SKM-1 treated with dmso at 0.1 percent for 144 hours (cell line): ENCODE measurements around the gene GSTM4.
"Not testable (repeated sequence)": the region's sequence is repeated elsewhere in the genome, so short reads cannot be mapped to it uniquely, and the experiment has no call there.

ENCODE experiments used
- DNase-seq: peaks from one replicate; lab custom pipeline; 2025; ENCODE audit not compliant: unreplicated experiment; lab: John Stamatoyannopoulos, UW

The GSTM4 gene

GRCh38 chr1:109664671-109665070 lies 8.8 kb downstream of the GSTM4 start:
- DNase-seq: no peak

GRCh38 chr1:109667452-109668122 lies 11.7 kb downstream of the GSTM4 start, which contains the start of gene GSTM2:
Gene GSTM2, plus strand, starts transcription at chr1:109668057. Its CDS starts 59 bp downstream, at chr1:109668116.
- no peak for DNase-seq

GRCh38 chr1:109668123-109668775 lies 12.3 kb downstream of the GSTM4 start:
- DNase-seq: no peak

- DNase-seq: no peak
Observed at GRCh38 chr1:109669246-109669948, 13.5 kb downstream of the GSTM4 start.

- DNase-seq: not testable (repeated sequence)
Observed at GRCh38 chr1:109669949-109670302, 14.0 kb downstream of the GSTM4 start.

DNA sequence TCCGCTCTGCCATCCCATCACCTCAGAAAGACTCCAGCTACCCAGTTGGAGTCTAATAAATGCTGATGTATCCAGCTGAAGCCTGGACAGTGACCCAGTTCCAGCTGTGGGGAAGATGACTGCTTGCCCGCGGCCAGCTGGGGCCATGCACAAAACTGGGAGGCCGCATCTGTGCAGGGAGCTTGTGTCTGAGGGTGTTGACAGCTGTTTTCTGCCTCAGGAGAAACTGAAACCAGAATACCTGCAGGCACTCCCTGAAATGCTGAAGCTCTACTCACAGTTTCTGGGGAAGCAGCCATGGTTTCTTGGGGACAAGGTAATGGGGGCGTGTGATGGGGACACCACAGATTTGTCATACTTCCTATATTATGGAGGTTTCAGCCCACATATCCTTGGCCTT lies 15.2 kb downstream of the GSTM4 start:
- no peak for DNase-seq

DNA sequence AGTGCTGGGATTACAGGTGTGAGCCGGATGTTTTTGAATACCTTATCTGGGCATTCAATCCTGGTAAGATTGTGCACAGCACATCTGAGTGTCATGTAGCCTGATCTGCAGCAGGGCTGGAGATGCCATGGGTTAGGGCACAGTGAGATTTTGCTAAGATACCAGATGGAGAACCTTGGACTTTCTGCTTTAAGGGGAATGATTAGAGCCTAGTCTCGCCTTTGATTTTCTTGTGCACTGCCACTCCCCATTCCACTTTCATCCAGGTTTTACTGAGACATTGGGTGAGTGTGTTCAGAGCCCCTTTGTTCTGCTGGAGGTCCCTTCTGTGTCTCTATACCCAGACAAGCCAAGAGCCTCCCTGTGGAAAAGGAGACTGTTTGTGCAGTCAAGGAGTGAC lies 18.0 kb downstream of the GSTM4 start:
- not testable (repeated sequence) for DNase-seq

GRCh38 chr1:109676683-109677381 lies 20.9 kb downstream of the GSTM4 start:
- not testable (repeated sequence) for DNase-seq

DNA sequence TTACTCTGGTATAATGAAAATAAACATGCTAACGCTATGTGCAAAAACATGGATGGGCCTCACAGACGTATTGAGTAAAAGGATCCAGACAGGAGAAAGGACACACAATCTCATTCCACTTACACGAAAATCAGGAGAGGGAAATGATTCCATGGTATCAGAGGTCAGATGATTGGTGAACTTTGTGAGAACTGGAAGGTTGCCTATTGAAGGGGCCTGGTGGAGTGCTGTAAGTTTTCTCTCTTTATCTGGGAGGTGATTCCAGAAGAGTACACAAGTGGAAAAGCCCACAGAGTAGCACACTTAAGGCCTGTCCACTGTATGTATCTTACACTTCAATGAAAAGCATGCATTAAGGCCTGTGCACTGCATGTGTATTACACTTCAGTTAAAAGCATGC lies 21.6 kb downstream of the GSTM4 start:
- no peak for DNase-seq

DNA sequence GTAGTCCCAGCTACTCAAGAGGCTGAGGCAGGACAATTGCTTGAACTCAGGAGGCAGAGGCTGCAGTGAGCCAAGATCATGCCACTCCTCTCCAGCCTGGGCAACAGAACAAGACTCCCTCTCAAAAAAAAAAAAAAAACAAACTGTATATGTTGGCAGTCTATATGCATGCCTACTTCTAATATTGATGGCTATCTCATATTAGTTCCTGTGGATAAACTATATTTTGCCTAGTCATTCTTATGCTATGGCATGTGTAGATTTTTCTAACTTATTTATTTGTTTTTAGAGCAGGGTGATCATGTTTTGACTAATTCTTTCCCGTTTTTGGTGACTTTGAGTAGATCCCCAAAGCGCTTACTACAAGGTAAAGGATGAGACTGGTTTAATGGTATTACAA lies 22.7 kb downstream of the GSTM4 start:
- DNase-seq: not testable (repeated sequence)

DNA sequence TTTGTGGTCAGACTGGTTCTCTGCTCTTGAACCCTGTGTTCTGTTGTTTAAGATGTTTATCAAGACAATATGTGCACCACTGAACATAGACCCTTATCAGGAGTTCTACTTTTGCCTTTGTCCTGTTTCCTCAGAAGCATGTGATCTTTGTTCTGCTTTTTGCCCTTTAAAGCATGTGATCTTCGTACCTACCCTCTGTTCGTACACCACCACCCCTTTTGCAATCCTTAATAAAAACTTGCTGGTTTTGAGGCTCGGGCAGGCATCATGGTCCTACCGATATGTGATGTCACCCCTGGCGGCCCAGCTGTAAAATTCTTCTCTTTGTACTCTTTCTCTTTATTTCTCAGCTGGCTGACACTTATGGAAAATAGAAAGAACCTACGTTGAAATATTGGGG lies 28.9 kb downstream of the GSTM4 start:
- not testable (repeated sequence) for DNase-seq

GRCh38 chr1:109685399-109685798 lies 29.5 kb downstream of the GSTM4 start:
- not testable (repeated sequence) for DNase-seq

- DNase-seq: not testable (repeated sequence)
Observed at GRCh38 chr1:109685890-109686289, 30.0 kb downstream of the GSTM4 start.

GRCh38 chr1:109687109-109687508 lies 31.2 kb downstream of the GSTM4 start:
- not testable (repeated sequence) for DNase-seq

GRCh38 chr1:109687641-109688499 lies 32.0 kb downstream of the GSTM4 start, which contains the start of gene GSTM1:
Gene GSTM1, plus strand, starts transcription at chr1:109687817. Its CDS starts 57 bp downstream, at chr1:109687874.
- DNase-seq: no peak

- no peak for DNase-seq
Observed at GRCh38 chr1:109689844-109690405, 34.0 kb downstream of the GSTM4 start.

- no peak for DNase-seq
Observed at GRCh38 chr1:109691759-109692158, 35.9 kb downstream of the GSTM4 start.

DNA sequence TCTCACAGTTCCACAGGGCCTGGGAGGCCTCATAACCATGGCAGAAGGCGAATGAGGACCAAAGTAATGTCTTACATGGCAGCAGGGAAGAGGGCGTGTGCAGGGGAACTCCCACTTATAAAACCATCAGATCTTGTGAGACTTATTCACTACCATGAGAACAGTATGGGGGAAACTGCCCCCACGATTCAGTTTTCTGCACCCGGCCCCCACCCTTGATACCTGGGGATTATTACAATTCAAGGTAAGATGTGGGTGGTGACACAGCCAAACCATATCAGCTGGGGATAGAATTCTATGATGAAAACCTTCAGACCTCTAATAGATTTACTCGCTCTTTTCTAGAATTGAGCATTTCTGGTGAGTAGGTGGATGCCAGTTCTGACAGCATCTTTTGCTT lies 38.5 kb downstream of the GSTM4 start:
- DNase-seq: not testable (repeated sequence)

GRCh38 chr1:109695138-109695537 lies 39.2 kb downstream of the GSTM4 start:
- DNase-seq: not testable (repeated sequence)

DNA sequence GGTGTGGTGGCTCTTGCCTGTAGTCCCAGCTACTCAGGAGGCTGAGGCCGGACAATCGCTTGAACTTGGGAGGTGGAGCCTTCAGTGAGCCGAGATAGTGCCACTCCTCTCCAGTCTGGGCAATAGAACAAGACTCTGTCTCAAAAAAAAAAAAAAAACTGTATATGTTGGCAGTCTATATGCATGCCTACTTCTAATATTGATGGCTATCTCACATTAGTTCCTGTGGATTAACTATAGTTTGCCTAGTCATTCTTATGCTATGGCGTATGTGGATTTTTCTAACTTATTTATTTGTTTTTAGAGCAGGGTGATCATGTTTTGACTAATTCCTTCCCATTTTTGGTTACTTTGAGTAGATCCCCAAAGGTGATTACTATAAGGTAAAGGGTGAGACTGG lies 41.2 kb downstream of the GSTM4 start:
- no peak for DNase-seq
